WTC11 (cell line): ENCODE measurements around the gene TAL1. TPM values are rescaled to one million over a fixed set of nuclear protein-coding genes. Genes with fewer than 3 reads are reported as not detected.

Experiments
- ATAC-seq: fragments of 200-7000 bp; cut with Tn5 transposase; 2 replicates; pipeline ENCODE4 v1.10.0; 2021; ENCODE audit warnings: mild to moderate bottlenecking, moderate library complexity
- CTCF ChIA-PET: fragments of 300-600 bp; sonication (Branson Sonifier 250); formaldehyde crosslinking; loops from one replicate; lab custom pipeline; 2021; ENCODE audit warnings: antibody characterized with exemption; lab: Charles Lee
- POLR2A ChIA-PET: fragments of 350-600 bp; sonication (Branson Sonifier 250); formaldehyde crosslinking; loops from one replicate; lab custom pipeline; 2021; ENCODE audit warnings: antibody characterized with exemption; lab: Charles Lee
- DNase-seq: peaks from one replicate; pipeline ENCODE4 v3.0.0; 2021; ENCODE audit warnings: low spot score
- H3K27ac Mint-ChIP-seq: 2 replicates; pipeline ENCODE4 v1.8.0; 2021; ENCODE audit warnings: mixed read lengths
- H3K27me3 Mint-ChIP-seq: 2 replicates; pipeline ENCODE4 v1.8.0; 2021; ENCODE audit warnings: low read depth, mild to moderate bottlenecking, moderate library complexity, mixed read lengths
- H3K36me3 Mint-ChIP-seq: 2 replicates; pipeline ENCODE4 v1.8.0; 2021; ENCODE audit warnings: mixed read lengths
- H3K4me1 Mint-ChIP-seq: 2 replicates; pipeline ENCODE4 v1.8.0; 2022; ENCODE audit warnings: mixed read lengths
- H3K4me3 Mint-ChIP-seq: 2 replicates; pipeline ENCODE4 v1.8.0; 2021; ENCODE audit warnings: mild to moderate bottlenecking, moderate library complexity, mixed read lengths
- H3K9me3 Mint-ChIP-seq: 2 replicates; pipeline ENCODE4 v1.8.0; 2021; ENCODE audit warnings: mixed read lengths
- CTCF ChIP-seq: fragments of 200-600 bp; IDR thresholded peaks from 2 replicates; pipeline ENCODE4 v1.8.0; 2022; ENCODE audit warnings: antibody characterized with exemption
- EMX1 ChIP-seq: fragments of 250-450 bp; sonication (Bioruptor Pico); IDR thresholded peaks from 2 replicates; pipeline ENCODE4 v1.8.0; 2021; ENCODE audit warnings: mild to moderate bottlenecking
- ETV6 ChIP-seq: sonication (generic); formaldehyde crosslinking; IDR thresholded peaks from 2 replicates; pipeline ENCODE4 v1.8.1; 2022; ENCODE audit warnings: mild to moderate bottlenecking, missing genetic modification reagents
- FOXJ3 ChIP-seq: sonication (generic); formaldehyde crosslinking; IDR thresholded peaks from 2 replicates; pipeline ENCODE4 v1.9.0; 2021; ENCODE audit warnings: missing genetic modification reagents, mild to moderate bottlenecking, borderline replicate concordance
- NR1H2 ChIP-seq: sonication (generic); formaldehyde crosslinking; IDR thresholded peaks from 2 replicates; pipeline ENCODE4 v1.9.0; 2021; ENCODE audit warnings: mild to moderate bottlenecking, moderate library complexity, missing genetic modification reagents
- NR2C2 ChIP-seq: sonication (generic); formaldehyde crosslinking; IDR thresholded peaks from 2 replicates; pipeline ENCODE4 v1.8.0; 2022; ENCODE audit warnings: mild to moderate bottlenecking, missing genetic modification reagents
- TCF7 ChIP-seq: sonication (generic); formaldehyde crosslinking; IDR thresholded peaks from 2 replicates; pipeline ENCODE4 v1.8.0; 2022; ENCODE audit warnings: mild to moderate bottlenecking, low read depth, missing genetic modification reagents, moderate library complexity
- TEAD4 ChIP-seq: sonication (generic); formaldehyde crosslinking; IDR thresholded peaks from 2 replicates; pipeline ENCODE4 v1.8.0; 2022; ENCODE audit warnings: mild to moderate bottlenecking, missing genetic modification reagents
- ZNF138 ChIP-seq: sonication (generic); formaldehyde crosslinking; conservative IDR thresholded peaks from 2 replicates; pipeline ENCODE4 v1.8.1; 2022; ENCODE audit warnings: mild to moderate bottlenecking, moderate library complexity, missing genetic modification reagents
- ZNF416 ChIP-seq: fragments of 250-450 bp; sonication (Bioruptor Pico); IDR thresholded peaks from 2 replicates; pipeline ENCODE4 v1.9.0; 2021; ENCODE audit warnings: mild to moderate bottlenecking, inconsistent platforms
- ZNF423 ChIP-seq: fragments of 250-450 bp; sonication (Bioruptor Pico); IDR thresholded peaks from 2 replicates; pipeline ENCODE4 v2.1.2; 2022; ENCODE audit warnings: mild to moderate bottlenecking, moderate library complexity
- total RNA-seq: library from RNA; stranded (reverse); gene quantifications from 3 replicates; pipeline ENCODE4 v1.2.3, GENCODE V29; 2021
- TF ChIP-seq, protein P1 (sequence below): sonication (generic); formaldehyde crosslinking; IDR thresholded peaks from 2 replicates; pipeline ENCODE4 v1.8.0; 2023; ENCODE audit warnings: mild to moderate bottlenecking, missing genetic modification reagents
- TF ChIP-seq, protein P2 (sequence below): sonication (generic); formaldehyde crosslinking; IDR thresholded peaks from 2 replicates; pipeline ENCODE4 v1.8.1; 2023; ENCODE audit warnings: mild to moderate bottlenecking, missing genetic modification reagents, moderate library complexity
- TF ChIP-seq, protein P3 (sequence below): sonication (generic); formaldehyde crosslinking; IDR thresholded peaks from 2 replicates; pipeline ENCODE4 v1.8.1; 2022; ENCODE audit warnings: missing genetic modification reagents, borderline replicate concordance
- TF ChIP-seq, protein P4 (sequence below): sonication (generic); formaldehyde crosslinking; IDR thresholded peaks from 2 replicates; pipeline ENCODE4 v1.8.1; 2023; ENCODE audit warnings: mild to moderate bottlenecking, moderate library complexity, missing genetic modification reagents

Gene TAL1
- total RNA-seq, 1 experiment from 2014 or later = 0.63 TPM

DNA sequence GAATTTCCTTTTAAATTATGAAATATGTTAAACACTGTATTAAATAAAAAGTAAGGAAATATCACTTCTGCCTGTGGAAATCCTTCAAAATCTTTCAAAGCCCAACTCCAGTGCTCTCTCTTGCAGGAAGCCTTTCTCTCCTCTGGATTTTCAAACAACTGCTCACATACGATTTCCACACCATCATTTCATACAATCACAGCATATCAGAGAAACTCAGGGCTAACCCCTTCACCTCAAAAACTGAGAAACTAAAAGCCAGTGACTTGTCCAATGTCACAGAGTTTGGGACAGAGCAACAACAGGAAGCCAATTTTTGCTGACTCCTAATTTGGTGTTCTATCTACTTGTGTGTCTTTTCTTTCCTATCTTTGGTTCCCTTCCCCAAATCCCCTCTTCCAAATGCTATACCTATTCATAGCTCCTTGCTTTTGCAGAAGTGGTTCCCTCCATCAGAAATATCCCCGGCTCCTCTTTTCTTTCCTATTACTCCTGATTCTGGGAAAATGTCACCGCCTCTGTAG is 12.4 kb upstream of the TAL1 start (continued):
- TF ChIP-seq, protein P1, sequence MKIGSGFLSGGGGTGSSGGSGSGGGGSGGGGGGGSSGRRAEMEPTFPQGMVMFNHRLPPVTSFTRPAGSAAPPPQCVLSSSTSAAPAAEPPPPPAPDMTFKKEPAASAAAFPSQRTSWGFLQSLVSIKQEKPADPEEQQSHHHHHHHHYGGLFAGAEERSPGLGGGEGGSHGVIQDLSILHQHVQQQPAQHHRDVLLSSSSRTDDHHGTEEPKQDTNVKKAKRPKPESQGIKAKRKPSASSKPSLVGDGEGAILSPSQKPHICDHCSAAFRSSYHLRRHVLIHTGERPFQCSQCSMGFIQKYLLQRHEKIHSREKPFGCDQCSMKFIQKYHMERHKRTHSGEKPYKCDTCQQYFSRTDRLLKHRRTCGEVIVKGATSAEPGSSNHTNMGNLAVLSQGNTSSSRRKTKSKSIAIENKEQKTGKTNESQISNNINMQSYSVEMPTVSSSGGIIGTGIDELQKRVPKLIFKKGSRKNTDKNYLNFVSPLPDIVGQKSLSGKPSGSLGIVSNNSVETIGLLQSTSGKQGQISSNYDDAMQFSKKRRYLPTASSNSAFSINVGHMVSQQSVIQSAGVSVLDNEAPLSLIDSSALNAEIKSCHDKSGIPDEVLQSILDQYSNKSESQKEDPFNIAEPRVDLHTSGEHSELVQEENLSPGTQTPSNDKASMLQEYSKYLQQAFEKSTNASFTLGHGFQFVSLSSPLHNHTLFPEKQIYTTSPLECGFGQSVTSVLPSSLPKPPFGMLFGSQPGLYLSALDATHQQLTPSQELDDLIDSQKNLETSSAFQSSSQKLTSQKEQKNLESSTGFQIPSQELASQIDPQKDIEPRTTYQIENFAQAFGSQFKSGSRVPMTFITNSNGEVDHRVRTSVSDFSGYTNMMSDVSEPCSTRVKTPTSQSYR (CRISPR knock-in tag) = no peak
- no peak for TF ChIP-seq ZNF138 (CRISPR knock-in tag)
- TF ChIP-seq NR2C2 (CRISPR knock-in tag) = no peak
- no peak for TF ChIP-seq ETV6 (CRISPR knock-in tag)
- no peak for TF ChIP-seq CTCF
- TF ChIP-seq NR1H2 (CRISPR knock-in tag) = no peak
- no peak for TF ChIP-seq TCF7 (CRISPR knock-in tag)
- no peak for TF ChIP-seq ZNF416 (CRISPR knock-in tag)

GRCh38 chr1:47243910-47244309 is 11.9 kb upstream of the TAL1 start:
- no peak; the same call in 1 of the 2 replicates for ATAC-seq
- peaks cover 12% of the 10 kb centered on the region for H3K4me1 Mint-ChIP-seq

GRCh38 chr1:47241114-47242113 is 9.4 kb upstream of the TAL1 start:
- no peak for DNase-seq
- H3K4me3 Mint-ChIP-seq = no peak overlapping the region
- H3K9me3 Mint-ChIP-seq = no peaks in the 10 kb centered on the region
- H3K27ac Mint-ChIP-seq = no peak overlapping the region
- POLR2A ChIA-PET = no interaction called here
- peaks cover 12% of the 10 kb centered on the region for H3K4me1 Mint-ChIP-seq
- TF ChIP-seq, protein P2, sequence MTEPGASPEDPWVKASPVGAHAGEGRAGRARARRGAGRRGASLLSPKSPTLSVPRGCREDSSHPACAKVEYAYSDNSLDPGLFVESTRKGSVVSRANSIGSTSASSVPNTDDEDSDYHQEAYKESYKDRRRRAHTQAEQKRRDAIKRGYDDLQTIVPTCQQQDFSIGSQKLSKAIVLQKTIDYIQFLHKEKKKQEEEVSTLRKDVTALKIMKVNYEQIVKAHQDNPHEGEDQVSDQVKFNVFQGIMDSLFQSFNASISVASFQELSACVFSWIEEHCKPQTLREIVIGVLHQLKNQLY (CRISPR knock-in tag) = no peak
- TF ChIP-seq, protein P1 (CRISPR knock-in tag) = no peak
- no peak for TF ChIP-seq ZNF423 (CRISPR knock-in tag)
- TF ChIP-seq, protein P3, sequence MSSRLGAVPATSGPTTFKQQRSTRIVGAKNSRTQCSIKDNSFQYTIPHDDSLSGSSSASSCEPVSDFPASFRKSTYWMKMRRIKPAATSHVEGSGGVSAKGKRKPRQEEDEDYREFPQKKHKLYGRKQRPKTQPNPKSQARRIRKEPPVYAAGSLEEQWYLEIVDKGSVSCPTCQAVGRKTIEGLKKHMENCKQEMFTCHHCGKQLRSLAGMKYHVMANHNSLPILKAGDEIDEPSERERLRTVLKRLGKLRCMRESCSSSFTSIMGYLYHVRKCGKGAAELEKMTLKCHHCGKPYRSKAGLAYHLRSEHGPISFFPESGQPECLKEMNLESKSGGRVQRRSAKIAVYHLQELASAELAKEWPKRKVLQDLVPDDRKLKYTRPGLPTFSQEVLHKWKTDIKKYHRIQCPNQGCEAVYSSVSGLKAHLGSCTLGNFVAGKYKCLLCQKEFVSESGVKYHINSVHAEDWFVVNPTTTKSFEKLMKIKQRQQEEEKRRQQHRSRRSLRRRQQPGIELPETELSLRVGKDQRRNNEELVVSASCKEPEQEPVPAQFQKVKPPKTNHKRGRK (CRISPR knock-in tag) = no peak
- CTCF ChIA-PET = interaction anchor here (0.6 to 1.9 kb wide), 4 partner anchors 22 to 62 kb away, joined by 3 to 14 read pairs (median 8); no protein-coding TSS in a partner anchor
- ATAC-seq = no peak
- H3K36me3 Mint-ChIP-seq = no peaks in the 10 kb centered on the region
- H3K27me3 Mint-ChIP-seq = peaks cover 70% of the 10 kb centered on the region

More at GRCh38 chr1:47243910-47244309, 11.9 kb upstream of the TAL1 start:
- Mint-ChIP-seq H3K27ac (no peak overlapping the region), H3K9me3 (no peaks in the 10 kb centered on the region), H3K27me3 (peaks cover 51% of the 10 kb centered on the region), H3K4me3 (no peak overlapping the region), H3K36me3 (no peaks in the 10 kb centered on the region)
- POLR2A ChIA-PET = no interaction called here
- TF ChIP-seq, protein P2 (CRISPR knock-in tag) = no peak
- TF ChIP-seq, protein P4, sequence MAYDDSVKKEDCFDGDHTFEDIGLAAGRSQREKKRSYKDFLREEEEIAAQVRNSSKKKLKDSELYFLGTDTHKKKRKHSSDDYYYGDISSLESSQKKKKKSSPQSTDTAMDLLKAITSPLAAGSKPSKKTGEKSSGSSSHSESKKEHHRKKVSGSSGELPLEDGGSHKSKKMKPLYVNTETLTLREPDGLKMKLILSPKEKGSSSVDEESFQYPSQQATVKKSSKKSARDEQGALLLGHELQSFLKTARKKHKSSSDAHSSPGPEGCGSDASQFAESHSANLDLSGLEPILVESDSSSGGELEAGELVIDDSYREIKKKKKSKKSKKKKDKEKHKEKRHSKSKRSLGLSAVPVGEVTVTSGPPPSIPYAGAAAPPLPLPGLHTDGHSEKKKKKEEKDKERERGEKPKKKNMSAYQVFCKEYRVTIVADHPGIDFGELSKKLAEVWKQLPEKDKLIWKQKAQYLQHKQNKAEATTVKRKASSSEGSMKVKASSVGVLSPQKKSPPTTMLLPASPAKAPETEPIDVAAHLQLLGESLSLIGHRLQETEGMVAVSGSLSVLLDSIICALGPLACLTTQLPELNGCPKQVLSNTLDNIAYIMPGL = no peak
- TF ChIP-seq EMX1 (CRISPR knock-in tag) (no peak), TEAD4 (CRISPR knock-in tag) (no peak), FOXJ3 (CRISPR knock-in tag) (no peak)
- no peak for DNase-seq
- CTCF ChIA-PET = interaction anchor here (0.6 to 3.7 kb wide), 5 partner anchors 8 to 194 kb away, joined by 3 to 20 read pairs (median 5); no protein-coding TSS in a partner anchor
